AG10803 (cell line): ENCODE results near the gene POU4F3.

Source experiments
- DNase-seq: peaks from one replicate; pipeline ENCODE4 v3.0.0; 2010; ENCODE audit warnings: low read depth
- H3K4me3 ChIP-seq: 2 replicates; pipeline ENCODE4 v1.5.1; 2011; ENCODE audit warnings: mild to moderate bottlenecking, low read length, control low read depth
- CTCF ChIP-seq: conservative IDR thresholded peaks from 2 replicates; pipeline ENCODE4 v1.5.1; 2011; ENCODE audit warnings: mild to moderate bottlenecking, low read length, control low read depth, inconsistent platforms

Gene POU4F3

DNA sequence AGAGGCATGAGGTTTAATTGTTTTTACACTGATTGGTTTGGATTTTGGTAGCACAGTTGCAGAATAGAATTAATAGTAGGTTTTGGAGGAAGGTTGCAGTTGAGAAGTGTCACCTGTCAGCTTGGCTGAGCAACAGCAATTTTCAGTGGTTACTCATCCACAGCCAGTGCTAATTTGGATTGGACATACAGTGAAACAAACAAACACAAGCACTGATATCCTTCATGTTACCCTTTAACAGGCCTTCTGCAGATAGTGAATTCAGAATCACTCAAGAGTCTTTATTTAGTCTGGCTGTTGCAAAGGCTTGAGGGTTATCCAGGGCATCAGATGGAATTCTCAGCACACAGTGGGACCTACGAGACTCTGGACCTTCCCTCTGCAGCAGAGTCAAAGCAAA, 31.8 kb upstream of the POU4F3 start:
- no peak for DNase-seq
- no peak for TF ChIP-seq CTCF
- no peak overlapping the region for H3K4me3 ChIP-seq

- H3K4me3 ChIP-seq = no peak overlapping the region
- no peak for DNase-seq
- no peak for TF ChIP-seq CTCF
Measured at GRCh38 chr5:146307796-146308195, 30.8 kb upstream of the POU4F3 start.

- TF ChIP-seq CTCF = no peak
- DNase-seq = no peak
- no peak overlapping the region for H3K4me3 ChIP-seq
Measured at GRCh38 chr5:146310540-146310939, 28.1 kb upstream of the POU4F3 start.

- H3K4me3 ChIP-seq = no peak overlapping the region
- no peak for TF ChIP-seq CTCF
- DNase-seq = no peak
Measured at GRCh38 chr5:146311278-146311677, 27.4 kb upstream of the POU4F3 start.

DNA sequence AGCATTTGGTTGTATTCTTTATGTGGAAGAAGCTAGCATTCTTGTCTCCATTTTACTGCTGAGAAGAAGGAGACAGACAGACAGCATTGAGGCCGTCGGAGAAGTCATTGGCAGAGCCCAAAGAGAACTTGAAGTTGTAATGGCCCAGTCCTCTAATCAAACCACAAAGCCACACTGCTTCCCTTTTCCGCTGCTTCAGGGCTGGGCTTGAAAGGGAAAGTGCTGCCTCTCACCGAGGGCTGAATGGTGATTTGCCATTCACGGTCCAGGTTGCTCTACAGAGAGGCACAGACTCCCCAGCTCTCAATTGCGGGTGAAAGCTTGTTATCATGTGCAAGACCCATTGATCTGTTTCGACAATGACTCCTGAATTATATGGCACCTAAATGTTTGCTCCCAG, 25.6 kb upstream of the POU4F3 start:
- H3K4me3 ChIP-seq = no peak overlapping the region
- no peak for TF ChIP-seq CTCF
- no peak for DNase-seq

GRCh38 chr5:146321571-146321970, 17.1 kb upstream of the POU4F3 start:
- DNase-seq = no peak
- no peak for TF ChIP-seq CTCF
- H3K4me3 ChIP-seq = no peak overlapping the region

GRCh38 chr5:146327257-146327870, 11.3 kb upstream of the POU4F3 start:
- no peak for TF ChIP-seq CTCF
- no peak for DNase-seq
- no peak overlapping the region for H3K4me3 ChIP-seq
